HepG2 (cell line): Measurements from ENCODE around the gene LUZP2. TPM values are rescaled to one million over a fixed set of nuclear protein-coding genes. Genes with fewer than 3 reads are reported as not detected.
A peak's percentile ranks its signal among the peaks of the same experiment; 100 is the strongest.

Experiments used
- ATAC-seq: fragments of 200-7000 bp; cut with Tn5 transposase; 3 replicates; pipeline ENCODE4 v1.9.1; 2020; ENCODE audit warnings: mild to moderate bottlenecking, moderate library complexity
- BruUV-seq: library from RNA; stranded (reverse); fragments of 400-500 nt; replicated peaks from 2 replicates; lab custom pipeline; 2021; lab: Mats Ljungman, UMichigan
- CTCF ChIA-PET: fragments of 300-600 bp; formaldehyde crosslinking; extraction: SDS; loops from one replicate; lab custom pipeline; 2021; ENCODE audit warnings: low total read pairs, inconsistent platforms, low intra/inter-chr PET ratio; lab: Yijun Ruan, JAX
- POLR2A ChIA-PET: fragments of 350-600 bp; sonication (Branson Sonifier 250); formaldehyde crosslinking; loops from one replicate; lab custom pipeline; 2020; ENCODE audit warnings: antibody characterized with exemption, inconsistent platforms; lab: Yijun Ruan, JAX
- DNase-seq: peaks from one replicate; pipeline ENCODE4 v3.0.0-alpha.2; 2015; ENCODE audit warnings: low spot score
- FAIRE-seq: peaks from 3 replicates; lab custom pipeline; 2011; peaks lifted over from hg19 to GRCh38; lab: Jason Lieb, UNC
- H2AFZ ChIP-seq: one replicate; pipeline ENCODE4 v1.6.1; 2011; ENCODE audit warnings: low read length, inconsistent platforms
- H3K27ac ChIP-seq: fragments of 300-600 bp; 3 replicates; pipeline ENCODE4 v1.8.0; 2011; ENCODE audit warnings: mixed run types, mild to moderate bottlenecking, mixed read lengths, low read length, inconsistent platforms; ENCODE audit not compliant: insufficient read depth; ENCODE audit errors: extremely low read length
- H3K27me3 ChIP-seq, 2 experiments: fragments of 200-600 bp in 1 of 2; 2 replicates in 1 of 2; 3 replicates in 1 of 2; pipeline versions ENCODE4 v1.6.0 to v1.8.0; 2011; ENCODE audit warnings: low read length in 2 of 2, mild to moderate bottlenecking in 2 of 2, moderate library complexity in 2 of 2, inconsistent platforms in 1 of 2; ENCODE audit not compliant: insufficient read depth in 2 of 2, control insufficient read depth in 1 of 2
- H3K36me3 ChIP-seq, 2 experiments: fragments of 200-600 bp in 1 of 2; replicated peaks in 1 of 2; 2 replicates in 1 of 2; 3 replicates in 1 of 2; pipeline versions ENCODE4 v1.5.1 to v1.8.0; 2011; ENCODE audit warnings: low read length in 2 of 2, inconsistent platforms in 1 of 2; ENCODE audit not compliant: insufficient read depth in 2 of 2, control insufficient read depth in 1 of 2
- H3K4me1 ChIP-seq: 2 replicates; pipeline ENCODE4 v1.5.1; 2012; ENCODE audit warnings: low read length, inconsistent platforms; ENCODE audit not compliant: insufficient read depth
- H3K4me2 ChIP-seq: 2 replicates; pipeline ENCODE4 v1.6.0; 2011; ENCODE audit warnings: low read depth, low read length, inconsistent platforms
- H3K4me3 ChIP-seq, 3 experiments: fragments of 200-600 bp in 1 of 3; sonication (generic), shearing (Covaris generic) in 1 of 3; replicated peaks in 1 of 3; 2 replicates each; pipeline ENCODE4 v1.5.1; 2011 to 2016; ENCODE audit warnings: low read length in 3 of 3, inconsistent platforms in 2 of 3, low read depth in 2 of 3, mild to moderate bottlenecking in 2 of 3, control low read depth in 1 of 3, mixed read lengths in 1 of 3; ENCODE audit not compliant: insufficient read depth in 1 of 3
- H3K79me2 ChIP-seq: one replicate; pipeline ENCODE4 v1.6.1; 2011; ENCODE audit warnings: low read length, inconsistent platforms; ENCODE audit not compliant: insufficient read depth
- H3K9ac ChIP-seq: 2 replicates; pipeline ENCODE4 v1.6.0; 2011; ENCODE audit warnings: mild to moderate bottlenecking, low read depth, low read length, inconsistent platforms; ENCODE audit not compliant: insufficient read depth
- H3K9me3 ChIP-seq: 2 replicates; pipeline ENCODE4 v1.5.1; 2012; ENCODE audit warnings: mild to moderate bottlenecking, low read length
- H4K20me1 ChIP-seq: 2 replicates; pipeline ENCODE4 v1.6.0; 2011; ENCODE audit warnings: inconsistent platforms, mild to moderate bottlenecking, low read length, moderate library complexity; ENCODE audit not compliant: insufficient read depth
- CBX5 ChIP-seq: sonication (generic); formaldehyde crosslinking; IDR thresholded peaks from 2 replicates; pipeline ENCODE4 v1.4.0; 2020; ENCODE audit warnings: missing genetic modification reagents, borderline replicate concordance
- EZH2 ChIP-seq: conservative IDR thresholded peaks from 2 replicates; pipeline ENCODE4 v1.6.1; 2012; ENCODE audit warnings: mild to moderate bottlenecking, low read depth, low read length, moderate library complexity
- PPARG ChIP-seq: conservative IDR thresholded peaks from 2 replicates; pipeline ENCODE4 v1.6.1; 2016; ENCODE audit warnings: missing biosample characterization, missing genetic modification reagents
- SNAI1 ChIP-seq: sonication (generic); formaldehyde crosslinking; IDR thresholded peaks from 2 replicates; pipeline ENCODE4 v1.5.0; 2020; ENCODE audit warnings: mild to moderate bottlenecking, missing genetic modification reagents, borderline replicate concordance
- ZFP91 ChIP-seq: sonication (generic); formaldehyde crosslinking; IDR thresholded peaks from 2 replicates; pipeline ENCODE4 v1.9.0; 2022; ENCODE audit warnings: missing genetic modification reagents, mild to moderate bottlenecking, borderline replicate concordance
- ZNF512 ChIP-seq: sonication (generic); formaldehyde crosslinking; IDR thresholded peaks from 2 replicates; pipeline ENCODE4 v1.4.0; 2020; ENCODE audit warnings: mild to moderate bottlenecking, missing genetic modification reagents
- ZUFSP ChIP-seq: sonication (generic); formaldehyde crosslinking; IDR thresholded peaks from 2 replicates; pipeline ENCODE4 v1.9.0; 2021; ENCODE audit warnings: missing genetic modification reagents, mild to moderate bottlenecking, borderline replicate concordance
- WGBS: methylation state at CpG from one replicate; pipeline ENCODE4 v1.1.6; 2017; ENCODE audit warnings: low lambda C conversion rate; 5-methylcytosine and 5-hydroxymethylcytosine counted together
- in situ Hi-C: cut with HindIII; loops from 2 replicates; pipeline ENCODE4 v1.10.0; 2017; ENCODE audit warnings: low pct_unique_long_range_greater_than_20kb; ENCODE audit not compliant: extremely low pct_ligation_motif_present
- intact Hi-C: fragments of 100-400 bp; cut with micrococcal nuclease; formaldehyde crosslinking; loops from one replicate; pipeline ENCODE4 v1.10.0; 2022; ENCODE audit not compliant: unreplicated experiment
- polyA plus RNA-seq, 8 experiments: library from polyadenylated mRNA; depleted of rRNA in 3 of 8; stranded (reverse) in 7 of 8; unstranded in 1 of 8; fragments of >200 nt; fragmentation: Illumina TruSeq in 4 of 8; extraction: Trizol in 4 of 8; gene quantifications; 2 replicates each; pipeline versions ENCODE4 v1.2.1 to v1.2.3, GENCODE V29; 2011 to 2016; ENCODE audit warnings: low read depth in 4 of 8, missing spikeins in 1 of 8, mixed read lengths in 1 of 8; ENCODE audit not compliant: insufficient read depth in 1 of 8
- total RNA-seq, 5 experiments: library from RNA; depleted of rRNA; stranded (reverse); fragments of >200 nt; fragmentation: Illumina TruSeq; extraction: Trizol; gene quantifications; 2 replicates each; pipeline ENCODE4 v1.2.3, GENCODE V29; 2016; ENCODE audit warnings: low read depth in 1 of 5

LUZP2 gene
- total and polyA plus RNA-seq, 2 of the 13 experiments (the other 11 are each of a cell fraction or from before 2014, with no cell fraction given) = not detected

- Histone ChIP-seq H4K20me1 (no peaks in the 10 kb centered on the region), H3K4me2 (peak overlapping the region; percentile 40; the same call in 1 of the 2 replicates), H3K9me3 (no peaks in the 10 kb centered on the region), H3K4me1 (no peaks in the 10 kb centered on the region), H3K4me3 (peak overlapping the region in 1 of 3 experiments; percentile 36; a peak in 1 of 6 replicates), H3K36me3 (no peaks in the 10 kb centered on the region), H2AFZ (no peak overlapping the region), H3K27me3 (peaks cover 0 to 19% of the 10 kb centered on the region in 2 experiments; a peak in 4 of 5 replicates), H3K79me2 (no peaks in the 10 kb centered on the region), H3K9ac (no peak overlapping the region), H3K27ac (no peak overlapping the region)
- no peak for DNase-seq
- POLR2A ChIA-PET = no interaction called here
- no peak for TF ChIP-seq ZUFSP
- TF ChIP-seq ZNF512 = no peak
- TF ChIP-seq ZFP91 = no peak
- TF ChIP-seq EZH2 = peak; percentile 36; the same call in 1 of the 2 replicates
- TF ChIP-seq PPARG = no peak
- no peak for TF ChIP-seq SNAI1 (CRISPR knock-in tag)
- TF ChIP-seq CBX5 = no peak
- intact Hi-C loops = no loop called here
- in situ Hi-C loops = no loop called here
- WGBS = 32% methylated on average over 13 of the region's 14 CpGs
- FAIRE-seq = no peak
- CTCF ChIA-PET = no interaction called here
- ATAC-seq = no peak
- BruUV-seq = no TSS peak
These were observed 492 bp upstream of the LUZP2 start for GRCh38 chr11:24496386-24496735.
